HG02759 (cell line): ENCODE results near the gene UNC13C.

Experiments used
- ATAC-seq: cut with Tn5 transposase; IDR thresholded peaks from one replicate; pipeline ENCODE4 v1.9.1; 2021; ENCODE audit warnings: mild to moderate bottlenecking, moderate library complexity; ENCODE audit not compliant: unreplicated experiment

UNC13C gene

DNA sequence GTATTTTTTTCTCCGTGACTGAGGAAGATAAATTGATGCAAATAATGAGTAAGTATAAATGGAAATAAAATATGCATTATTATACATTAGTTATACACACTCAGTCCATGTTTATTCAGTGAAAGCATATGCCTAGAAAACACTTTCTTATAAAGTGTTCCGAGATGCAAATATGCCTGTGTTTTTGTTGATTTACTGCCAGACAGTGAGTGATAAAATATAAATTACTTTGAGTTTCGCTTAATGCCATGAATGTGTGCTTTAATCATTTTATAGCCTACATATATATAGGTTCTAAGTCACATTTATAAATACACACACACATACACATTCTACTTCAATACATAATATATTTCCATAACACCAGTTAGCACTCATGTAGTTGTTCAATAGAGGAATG is 569.2 kb downstream of the UNC13C start:
- no peak for ATAC-seq

- no peak for ATAC-seq
Measured at GRCh38 chr15:54550954-54551353, 572.7 kb downstream of the UNC13C start.

GRCh38 chr15:54556231-54556630 is 578.0 kb downstream of the UNC13C start:
- no peak for ATAC-seq

DNA sequence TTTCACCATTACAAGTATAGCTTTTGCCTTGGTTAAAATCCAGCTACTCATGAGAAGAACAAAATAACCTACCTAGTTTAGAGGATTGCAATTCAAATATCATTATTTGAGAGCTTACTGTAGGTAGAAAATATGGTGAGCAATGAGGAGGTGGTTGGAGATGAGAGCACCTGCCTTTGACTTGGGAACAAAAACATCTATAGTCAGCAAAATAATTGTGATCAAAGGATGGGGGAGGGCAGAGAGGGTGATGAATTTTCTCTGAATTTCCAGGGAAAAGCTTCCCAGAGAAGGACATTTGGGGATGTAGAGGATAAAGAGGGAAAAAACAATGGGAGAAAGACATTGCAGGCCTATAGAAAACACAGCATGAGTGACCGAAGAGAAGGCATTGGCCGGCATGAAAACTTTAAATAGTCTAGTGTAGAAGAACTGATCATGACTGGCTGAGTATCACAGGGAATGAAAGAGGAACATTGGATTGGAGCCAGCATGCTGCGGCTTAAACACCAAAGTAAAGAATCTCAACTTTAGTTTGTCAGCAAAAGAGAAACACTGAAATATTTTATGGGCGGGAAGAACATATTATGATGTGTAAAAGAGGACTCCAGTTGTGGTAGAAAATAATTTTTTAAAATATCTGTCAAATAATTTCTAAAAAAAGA is 581.3 kb downstream of the UNC13C start:
- ATAC-seq: no peak

GRCh38 chr15:54560417-54560816 is 582.2 kb downstream of the UNC13C start:
- no peak for ATAC-seq

DNA sequence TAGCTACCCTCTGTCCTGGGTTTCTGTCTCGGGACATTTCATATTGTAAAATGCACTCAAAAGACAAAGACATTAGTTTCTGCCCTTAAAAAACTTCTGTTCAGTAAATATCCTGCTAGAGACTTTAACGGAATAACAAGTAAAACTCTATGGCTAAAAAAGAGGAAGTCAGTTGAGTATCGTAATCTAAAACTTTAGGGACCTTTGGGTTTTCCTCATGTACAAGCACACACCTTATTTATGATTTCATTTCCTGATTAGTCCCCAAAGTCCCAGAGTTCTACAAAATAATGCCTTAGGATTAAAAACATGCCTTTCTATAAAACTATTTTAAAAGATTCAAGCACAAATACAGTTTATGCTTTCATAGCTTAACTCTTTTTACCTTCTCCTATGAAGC is 585.9 kb downstream of the UNC13C start:
- ATAC-seq: no peak

DNA sequence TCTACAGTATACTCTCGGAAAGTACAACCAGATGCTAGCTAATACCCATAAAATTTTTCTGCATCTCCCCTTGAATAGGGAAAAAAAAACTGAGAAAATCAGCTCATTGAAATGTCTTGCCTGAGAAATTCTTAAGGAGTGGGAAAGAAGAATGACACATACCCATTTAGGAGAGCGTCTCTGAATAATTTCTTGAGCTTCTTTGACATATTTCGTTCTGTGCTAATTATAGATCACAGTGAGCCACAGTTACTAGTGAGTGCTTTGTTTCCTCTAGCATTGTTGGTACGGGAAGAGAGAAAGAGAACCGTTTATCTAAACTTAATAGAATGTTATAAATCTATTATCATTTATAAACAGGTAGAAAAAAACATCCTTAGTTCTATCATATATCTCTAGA is 588.4 kb downstream of the UNC13C start:
- ATAC-seq: no peak

DNA sequence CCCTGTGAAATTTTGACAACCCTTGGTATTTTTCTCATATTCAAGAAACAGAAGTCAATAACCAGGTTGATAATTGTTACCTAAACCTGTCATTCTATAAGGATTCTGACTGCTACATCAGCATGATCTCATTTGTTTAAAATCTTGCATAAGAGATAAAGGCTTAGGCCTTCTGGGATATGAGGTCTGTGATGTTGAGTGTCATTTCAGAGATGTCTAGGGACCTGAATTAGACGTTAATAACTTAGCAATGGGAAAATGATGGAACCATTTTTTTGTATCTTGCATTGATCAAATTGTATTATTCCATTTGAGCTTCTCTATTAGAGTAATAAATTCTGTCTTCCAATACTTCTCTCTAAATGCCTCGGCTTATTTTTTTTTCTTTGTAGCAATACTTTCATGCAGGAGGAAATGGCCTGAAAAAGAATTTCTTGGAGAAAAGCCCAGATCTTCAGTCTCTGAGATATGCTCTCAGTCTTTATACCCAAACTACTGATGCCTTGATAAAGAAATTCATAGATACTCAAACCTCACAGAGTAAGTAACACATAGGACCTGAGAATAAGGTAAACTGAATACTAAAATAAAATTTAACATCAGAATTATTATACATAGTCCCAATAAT is 589.3 kb downstream of the UNC13C start:
- ATAC-seq: no peak

- ATAC-seq: no peak
Measured at GRCh38 chr15:54568381-54568780, 590.1 kb downstream of the UNC13C start.

- no peak for ATAC-seq
Measured at GRCh38 chr15:54571576-54571975, 593.3 kb downstream of the UNC13C start.

- ATAC-seq: no peak
Measured at GRCh38 chr15:54575586-54575985, 597.3 kb downstream of the UNC13C start.

DNA sequence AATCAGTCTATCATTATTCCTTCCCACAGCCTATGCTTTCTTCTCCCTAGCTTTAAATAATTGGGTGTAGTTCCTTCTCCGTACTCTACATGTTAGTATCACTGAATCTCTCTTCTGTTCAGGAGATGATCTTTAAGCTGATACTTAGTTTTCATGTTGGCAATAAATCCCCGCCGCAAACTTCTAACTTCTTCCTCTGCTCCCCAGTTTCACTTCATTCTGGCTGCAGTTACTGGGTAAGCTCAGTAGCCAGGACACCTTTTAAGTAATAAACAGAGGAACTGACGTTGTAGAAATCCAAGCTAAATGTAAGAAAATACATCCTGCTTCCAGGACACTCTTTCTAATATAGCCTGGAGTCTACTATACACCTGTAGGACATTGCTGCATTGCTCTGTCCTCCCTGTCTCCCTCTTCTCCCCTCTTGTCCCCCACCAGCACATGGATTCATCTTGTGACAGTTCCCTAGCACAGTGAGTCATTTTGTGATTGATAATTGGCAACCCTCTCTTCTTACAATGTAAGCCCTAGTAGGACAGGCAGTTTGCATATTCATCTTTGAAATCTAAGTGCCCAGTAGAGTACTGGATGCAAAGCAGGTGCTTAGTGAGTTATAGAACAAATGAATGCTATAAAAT is 598.2 kb downstream of the UNC13C start:
- no peak for ATAC-seq

- no peak for ATAC-seq
Measured at GRCh38 chr15:54577476-54578250, 599.4 kb downstream of the UNC13C start.

DNA sequence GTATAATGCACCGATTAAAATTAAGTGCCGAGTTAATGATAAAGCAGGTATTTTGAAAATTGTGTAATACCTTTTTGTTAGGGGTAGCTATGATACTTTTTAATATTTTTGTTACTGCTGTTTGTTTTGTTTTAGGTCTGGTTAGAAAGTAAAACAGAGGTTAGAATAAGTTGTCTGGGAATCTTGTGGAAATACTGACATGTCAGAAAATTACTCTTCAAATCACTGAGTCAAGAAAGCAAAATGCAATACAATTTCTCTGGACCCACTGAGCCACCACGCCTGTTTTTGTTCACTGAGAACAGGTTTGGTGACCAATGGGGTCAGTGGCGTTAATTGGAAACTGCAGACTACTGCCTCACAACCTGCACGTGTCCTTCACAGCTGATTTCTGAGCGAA is 601.6 kb downstream of the UNC13C start:
- ATAC-seq: no peak

GRCh38 chr15:54580643-54581042 is 602.4 kb downstream of the UNC13C start:
- no peak for ATAC-seq

DNA sequence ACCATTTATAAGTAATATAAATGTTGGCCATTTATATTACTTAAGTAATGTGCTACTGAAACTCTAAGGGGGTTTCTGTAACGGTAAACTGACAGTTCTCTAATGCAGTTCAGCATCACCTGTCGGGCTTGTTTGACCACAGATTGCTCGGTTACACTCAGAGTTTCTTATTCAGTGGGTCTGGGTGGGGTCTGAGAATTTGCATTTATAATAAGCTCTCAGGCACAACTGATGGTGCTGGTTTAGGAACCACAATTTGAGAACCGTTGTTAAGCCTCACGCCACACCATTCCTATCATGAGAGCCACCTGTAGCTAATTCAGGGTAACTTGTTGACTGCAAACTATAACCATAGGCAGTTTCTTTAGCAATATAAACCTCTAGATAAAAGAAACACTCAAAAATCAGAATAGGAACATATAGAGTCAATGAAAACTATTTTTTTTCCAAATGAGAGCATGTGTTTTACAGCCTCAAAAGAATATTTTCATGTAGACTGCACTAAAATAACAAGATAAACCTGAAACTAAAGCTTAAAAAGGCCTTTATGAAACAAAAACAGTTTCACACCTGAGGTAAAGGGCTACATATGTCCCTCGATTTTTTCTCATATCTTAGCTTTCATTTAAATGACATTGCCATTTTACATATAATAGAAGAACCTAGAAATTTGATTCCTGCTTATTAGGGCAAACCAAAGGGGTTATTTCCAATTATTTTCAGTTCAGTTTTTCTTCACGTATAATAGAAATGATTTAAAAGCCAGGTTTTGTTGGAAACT is 604.8 kb downstream of the UNC13C start:
- peak; percentile 60 for ATAC-seq

DNA sequence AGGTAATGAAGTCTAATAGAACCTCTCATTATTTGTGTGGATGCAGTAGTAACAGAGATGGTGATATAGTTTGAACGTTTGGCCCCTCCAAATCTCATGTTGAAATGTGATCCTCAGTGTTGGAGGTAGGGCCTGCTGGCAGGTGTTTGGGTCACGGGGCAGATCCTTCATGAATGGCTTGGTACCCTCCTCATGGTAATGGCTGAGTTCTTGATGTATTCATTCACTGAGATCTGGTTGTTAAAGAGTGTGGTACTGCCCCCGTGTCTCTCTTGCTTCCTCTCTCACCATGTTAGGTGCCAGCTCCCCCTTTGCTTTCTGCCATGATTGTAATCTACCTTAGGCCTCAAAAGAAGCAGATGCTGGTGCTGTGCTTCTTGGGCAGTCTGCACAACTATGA is 606.8 kb downstream of the UNC13C start:
- no peak for ATAC-seq

- no peak for ATAC-seq
Measured at GRCh38 chr15:54594115-54594514, 615.9 kb downstream of the UNC13C start.

GRCh38 chr15:54599386-54599785 is 621.1 kb downstream of the UNC13C start:
- no peak for ATAC-seq

DNA sequence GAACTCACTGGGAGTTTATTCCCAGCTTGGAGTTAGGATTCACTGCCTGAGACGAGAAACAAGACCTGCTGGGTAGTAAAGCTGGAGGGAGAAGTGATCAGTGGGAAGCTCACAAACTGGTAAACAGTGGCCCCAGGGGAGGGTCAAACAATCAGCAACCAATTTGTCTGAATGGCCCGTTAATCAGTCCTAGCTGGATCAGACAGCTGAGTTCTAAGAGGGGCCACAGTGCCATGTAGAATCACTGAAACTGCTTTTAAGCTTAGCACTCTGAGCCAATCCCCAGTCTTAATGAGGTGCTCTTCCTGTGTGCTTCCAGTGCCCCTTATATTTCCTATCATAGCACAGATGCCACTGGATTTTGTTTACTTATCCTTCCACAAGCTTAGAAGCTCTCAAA is 626.8 kb downstream of the UNC13C start:
- no peak for ATAC-seq

DNA sequence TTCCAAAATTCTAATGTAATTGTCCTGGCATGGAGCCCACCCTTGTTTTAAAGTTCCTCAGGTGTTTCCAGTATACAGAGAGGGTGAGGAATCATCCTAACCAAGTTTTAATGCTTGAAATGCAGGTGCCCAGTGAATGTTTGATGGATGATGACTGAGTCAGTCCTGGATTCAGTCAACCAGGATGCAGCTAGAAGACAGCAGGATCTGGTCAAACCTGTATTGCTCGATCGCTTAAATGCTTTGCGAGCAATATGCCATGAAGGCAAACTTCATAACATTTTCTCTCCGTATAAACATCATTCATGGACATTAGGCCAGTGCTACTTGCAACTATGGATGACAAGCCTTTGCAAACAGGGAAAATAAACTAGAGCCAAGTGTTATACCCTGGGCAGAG is 627.3 kb downstream of the UNC13C start:
- no peak for ATAC-seq
